ENCODE results near the gene NARS2.

DNA sequence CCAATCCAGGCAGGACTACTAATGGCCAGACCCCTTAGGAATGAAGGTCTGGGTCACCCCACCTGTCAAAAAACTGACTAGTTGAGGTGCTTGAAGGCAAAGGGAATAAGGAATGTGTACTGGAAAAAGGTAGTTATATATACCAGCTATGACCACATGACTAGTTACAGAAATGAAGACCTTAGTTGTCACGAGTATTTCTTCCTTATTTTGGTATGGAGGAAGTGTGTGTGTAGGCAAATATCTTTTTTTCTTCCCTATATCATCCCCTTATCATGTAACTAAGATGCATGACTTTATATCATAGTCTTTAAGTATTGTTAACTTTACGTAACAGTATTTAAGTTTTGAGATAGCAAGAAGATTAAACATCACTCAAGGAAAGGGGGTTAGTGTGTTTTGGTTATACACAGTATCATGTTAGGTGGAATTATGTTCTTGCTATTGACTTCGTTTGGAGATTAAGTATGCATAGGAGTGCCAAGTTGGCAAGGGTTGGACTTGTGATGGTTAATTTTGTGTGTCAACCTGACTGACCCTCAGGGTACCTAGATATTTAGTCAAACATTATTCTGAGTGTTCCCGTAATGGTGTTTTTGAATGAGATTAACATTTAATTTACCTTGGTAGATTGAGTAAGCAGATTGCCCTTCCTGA, 38.2 kb upstream of the NARS2 start:
- TF ChIP-seq, protein P1, sequence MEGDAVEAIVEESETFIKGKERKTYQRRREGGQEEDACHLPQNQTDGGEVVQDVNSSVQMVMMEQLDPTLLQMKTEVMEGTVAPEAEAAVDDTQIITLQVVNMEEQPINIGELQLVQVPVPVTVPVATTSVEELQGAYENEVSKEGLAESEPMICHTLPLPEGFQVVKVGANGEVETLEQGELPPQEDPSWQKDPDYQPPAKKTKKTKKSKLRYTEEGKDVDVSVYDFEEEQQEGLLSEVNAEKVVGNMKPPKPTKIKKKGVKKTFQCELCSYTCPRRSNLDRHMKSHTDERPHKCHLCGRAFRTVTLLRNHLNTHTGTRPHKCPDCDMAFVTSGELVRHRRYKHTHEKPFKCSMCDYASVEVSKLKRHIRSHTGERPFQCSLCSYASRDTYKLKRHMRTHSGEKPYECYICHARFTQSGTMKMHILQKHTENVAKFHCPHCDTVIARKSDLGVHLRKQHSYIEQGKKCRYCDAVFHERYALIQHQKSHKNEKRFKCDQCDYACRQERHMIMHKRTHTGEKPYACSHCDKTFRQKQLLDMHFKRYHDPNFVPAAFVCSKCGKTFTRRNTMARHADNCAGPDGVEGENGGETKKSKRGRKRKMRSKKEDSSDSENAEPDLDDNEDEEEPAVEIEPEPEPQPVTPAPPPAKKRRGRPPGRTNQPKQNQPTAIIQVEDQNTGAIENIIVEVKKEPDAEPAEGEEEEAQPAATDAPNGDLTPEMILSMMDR (conservative IDR thresholded peaks at IDR 0.05; ENCODE audit: low read depth, low read length), result no peak
- no peak for TF ChIP-seq EZH2 (IDR thresholded peaks at IDR 0.05; ENCODE audit: borderline replicate concordance, low read depth, low read length, poor library complexity, severe bottlenecking)
